ENCODE measurements around the gene MKNK1.
A peak's percentile ranks its signal among the peaks of the same experiment; 100 is the strongest.

Gene MKNK1

DNA sequence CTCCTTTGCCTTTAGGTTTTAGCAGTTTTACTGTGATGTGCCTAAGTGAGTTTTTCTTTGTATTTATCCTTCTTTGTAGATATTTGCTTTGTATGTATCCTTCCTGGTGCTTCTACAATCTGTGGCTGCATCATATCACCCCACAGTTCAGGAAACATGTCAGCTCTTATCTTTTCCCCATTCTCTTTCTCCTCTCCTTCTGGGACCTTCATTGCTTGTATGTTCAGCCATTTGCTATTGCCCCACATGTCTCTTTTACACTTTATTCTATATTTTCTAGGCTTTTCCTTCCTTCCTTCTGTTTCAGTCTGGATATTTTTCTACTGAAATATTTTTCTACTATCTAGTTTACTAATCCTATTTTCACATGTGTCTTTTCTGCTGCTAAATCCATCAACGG lies 67.5 kb downstream of the MKNK1 start:
- DNase-seq = no peak

GRCh38 chr1:46535063-46535462 lies 69.0 kb downstream of the MKNK1 start:
- DNase-seq = no peak

GRCh38 chr1:46533179-46533864 lies 70.7 kb downstream of the MKNK1 start:
- DNase-seq = no peak

DNA sequence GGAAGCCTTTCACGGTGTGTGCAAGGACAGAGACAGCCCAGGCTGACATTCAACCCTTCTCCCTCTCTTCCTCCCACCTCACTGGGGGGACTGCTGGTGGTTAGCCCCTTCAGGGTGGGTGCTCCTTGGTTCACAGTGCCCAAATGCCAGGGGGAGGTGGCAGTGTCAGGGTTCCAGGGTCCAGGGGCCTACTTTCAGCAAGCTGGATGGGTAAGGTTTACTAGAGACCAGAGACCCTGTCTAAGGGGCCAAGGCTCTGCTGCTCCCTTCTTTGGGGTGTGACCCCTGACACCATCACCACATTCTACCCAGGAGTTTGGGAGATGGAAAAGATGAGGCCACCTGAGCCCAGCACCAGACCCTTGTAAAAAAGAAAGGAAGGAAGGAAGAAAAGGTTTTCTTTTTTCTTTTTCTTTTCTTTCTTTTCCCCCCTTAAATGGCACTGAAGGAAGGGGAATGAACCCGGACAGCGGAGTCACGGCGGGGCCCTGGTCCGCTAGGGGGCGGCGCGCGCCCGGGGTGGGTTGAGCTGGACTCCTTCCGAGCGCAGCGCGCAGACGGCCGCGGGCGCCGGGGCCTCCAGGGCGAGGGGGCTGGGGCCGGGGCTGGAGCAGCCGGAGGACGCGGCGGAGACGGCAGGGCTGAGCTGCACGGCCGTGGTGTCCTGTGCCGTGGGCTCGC lies 71.4 kb downstream of the MKNK1 start:
- no peak for DNase-seq

GRCh38 chr1:46532095-46532494 lies 72.0 kb downstream of the MKNK1 start:
- DNase-seq = no peak

DNA sequence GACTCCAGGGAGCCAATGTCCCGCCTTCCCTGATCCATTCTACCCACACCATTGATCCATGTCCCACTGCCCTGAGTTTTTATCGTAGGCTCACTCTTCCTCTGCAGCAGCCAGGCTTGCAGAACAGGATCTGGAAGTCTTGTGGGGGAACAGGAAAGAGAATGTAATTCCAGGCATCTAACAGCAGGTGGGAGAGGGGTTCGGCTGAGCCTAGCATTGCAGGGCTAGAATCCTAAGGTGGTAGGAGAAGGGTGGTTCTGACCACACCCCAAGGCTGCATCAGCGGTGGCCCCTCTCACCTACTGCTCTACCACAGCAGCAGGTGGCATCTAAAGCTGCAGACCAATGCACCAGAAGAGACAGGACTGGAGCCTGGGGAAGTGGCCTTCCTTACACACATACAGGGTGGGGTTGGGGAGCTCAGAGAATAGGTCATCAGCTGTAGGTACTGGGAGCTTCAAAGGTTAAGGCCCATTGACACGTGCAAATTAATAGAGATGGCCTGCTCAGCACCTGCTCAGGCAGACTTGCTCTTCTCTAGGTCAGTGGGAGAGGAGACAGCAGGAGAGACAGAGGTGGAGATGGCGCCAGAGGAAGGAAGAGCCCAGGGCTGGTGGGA lies 73.2 kb downstream of the MKNK1 start:
- DNase-seq = no peak

DNA sequence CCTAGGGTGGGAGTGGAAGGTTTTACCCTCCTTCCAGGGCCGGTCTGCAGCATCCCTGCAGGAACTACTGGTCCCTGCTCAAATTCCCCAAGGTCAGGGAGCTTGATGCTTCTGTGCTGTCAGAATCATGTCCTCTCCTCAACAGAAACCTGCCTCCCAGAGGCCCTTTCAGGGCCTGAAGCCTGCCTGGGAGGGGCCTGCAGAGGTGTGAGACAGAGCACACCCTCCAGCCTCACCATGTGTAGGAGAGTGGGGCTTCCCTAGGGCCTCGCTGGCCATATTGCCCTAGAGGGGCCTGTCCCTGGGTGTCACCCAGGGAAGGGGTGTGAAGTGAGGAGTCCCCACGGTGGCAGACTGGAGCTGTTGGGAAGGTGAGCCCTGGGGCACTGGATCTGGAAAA lies 73.8 kb downstream of the MKNK1 start:
- DNase-seq = no peak

GRCh38 chr1:46529031-46529630 lies 74.9 kb downstream of the MKNK1 start:
- DNase-seq = no peak

DNA sequence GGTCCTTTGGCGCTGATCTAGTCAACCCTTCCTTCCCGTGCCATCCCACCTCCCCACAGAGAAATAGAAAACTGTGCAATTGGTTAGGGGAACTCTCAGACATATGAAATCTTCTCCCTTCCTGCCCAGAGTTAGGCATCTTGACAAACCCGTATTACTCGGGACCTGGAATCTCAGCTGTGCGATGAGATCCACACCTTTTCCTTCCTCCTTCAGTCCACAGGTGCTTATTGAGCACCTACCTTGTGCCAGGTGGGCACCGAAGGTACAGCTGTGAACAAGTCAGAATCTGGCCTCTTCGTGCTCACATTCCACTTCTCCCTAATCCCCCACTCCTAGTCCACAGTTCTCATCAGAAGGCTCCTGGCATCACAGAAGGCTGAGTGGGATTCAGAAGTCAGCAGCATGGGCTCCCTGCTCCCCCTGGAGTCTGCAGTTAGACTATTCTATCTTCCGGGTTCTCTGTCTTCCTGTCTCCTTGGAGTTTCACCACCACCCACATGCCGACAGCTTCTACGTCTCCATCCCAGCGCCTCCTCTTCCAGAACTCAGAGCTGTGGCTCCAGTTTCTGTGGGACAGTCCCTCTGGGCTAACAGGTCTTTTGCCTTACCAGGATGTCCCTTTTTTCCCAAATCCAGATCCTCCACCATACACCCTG lies 75.6 kb downstream of the MKNK1 start:
- no peak for DNase-seq

- DNase-seq = peak; percentile 54
These were observed 76.4 kb downstream of the MKNK1 start for GRCh38 chr1:46527474-46528296.

GRCh38 chr1:46526691-46527291 lies 77.3 kb downstream of the MKNK1 start:
- DNase-seq = no peak

GRCh38 chr1:46526013-46526690 lies 77.9 kb downstream of the MKNK1 start:
- DNase-seq = no peak

- no peak for DNase-seq
These were observed 78.7 kb downstream of the MKNK1 start for GRCh38 chr1:46525253-46525983.

DNA sequence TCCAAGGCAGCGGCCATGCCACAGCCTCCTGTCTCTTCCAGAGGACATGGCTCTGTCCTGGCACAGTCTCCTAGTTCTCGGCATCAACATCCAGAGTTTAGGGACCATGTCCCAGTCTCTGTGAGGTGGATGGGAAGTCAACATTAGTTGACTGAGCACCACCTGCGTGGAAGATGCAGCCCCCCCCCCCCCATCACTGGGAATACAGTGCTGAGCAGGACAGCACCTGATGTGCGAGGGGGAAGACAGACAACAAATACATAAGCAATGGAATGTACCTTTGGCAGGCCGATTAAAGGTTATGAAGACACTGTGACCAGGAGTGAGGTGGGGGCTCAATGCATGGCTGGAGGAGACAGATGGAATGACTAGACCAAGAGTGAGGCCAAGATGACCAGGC lies 79.2 kb downstream of the MKNK1 start:
- DNase-seq = no peak

- DNase-seq = no peak
These were observed 80.3 kb downstream of the MKNK1 start for GRCh38 chr1:46523496-46524353.

DNA sequence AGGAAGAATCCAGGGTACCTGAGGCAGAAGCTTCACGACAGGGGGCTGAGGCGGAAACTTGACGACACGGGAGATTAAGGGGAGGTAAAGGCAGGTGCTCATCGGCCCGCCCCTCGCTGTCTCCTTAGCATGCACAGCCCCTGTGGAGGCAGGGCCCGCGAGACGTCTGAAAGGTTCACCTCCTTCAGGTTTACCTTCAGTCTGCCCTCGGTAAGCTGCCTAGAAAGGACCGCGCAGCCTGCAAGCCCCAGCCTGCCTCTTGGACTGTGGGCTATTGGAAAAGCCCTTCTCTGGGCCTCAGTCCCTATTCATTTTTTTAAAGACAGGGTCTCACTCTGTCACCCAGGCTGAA lies 81.1 kb downstream of the MKNK1 start:
- DNase-seq = no peak

GRCh38 chr1:46522184-46522968 lies 81.7 kb downstream of the MKNK1 start:
- DNase-seq = no peak

DNA sequence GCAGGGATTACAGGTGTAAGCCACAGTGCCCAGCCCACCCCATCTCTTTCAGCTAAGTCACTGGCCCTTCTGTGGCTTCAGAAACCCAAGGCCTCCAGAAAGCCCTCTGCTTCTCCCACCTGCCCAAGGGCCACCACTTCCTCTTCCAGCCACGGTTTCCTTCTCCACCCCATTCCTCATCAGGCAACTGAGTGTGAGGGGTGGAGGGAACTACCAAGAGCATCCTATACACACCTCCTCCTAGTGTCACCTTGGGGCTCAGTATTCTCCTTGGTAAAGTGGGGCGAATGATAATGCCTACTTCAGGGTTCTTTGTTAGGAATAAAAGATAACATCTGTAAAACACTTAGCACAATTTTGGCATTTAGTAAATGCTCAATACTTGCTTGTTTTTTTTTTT lies 82.7 kb downstream of the MKNK1 start:
- no peak for DNase-seq
